DOHH2 (cell line): ENCODE data around the gene ACTL7A.

Source experiments
- CTCF ChIP-seq: fragments of 200-600 bp; sonication (generic); IDR thresholded peaks from one replicate; pipeline ENCODE4 v1.5.1; 2014; ENCODE audit warnings: antibody characterized with exemption, mild to moderate bottlenecking, low read depth, low read length; ENCODE audit not compliant: poor library complexity, severe bottlenecking
- EZH2phosphoT487 ChIP-seq: fragments of 200-600 bp; sonication (generic); IDR thresholded peaks from 2 replicates; pipeline ENCODE4 v1.6.1; 2017; ENCODE audit warnings: borderline replicate concordance, mild to moderate bottlenecking, antibody characterized with exemption, low read length, moderate library complexity, mixed read lengths

DNA sequence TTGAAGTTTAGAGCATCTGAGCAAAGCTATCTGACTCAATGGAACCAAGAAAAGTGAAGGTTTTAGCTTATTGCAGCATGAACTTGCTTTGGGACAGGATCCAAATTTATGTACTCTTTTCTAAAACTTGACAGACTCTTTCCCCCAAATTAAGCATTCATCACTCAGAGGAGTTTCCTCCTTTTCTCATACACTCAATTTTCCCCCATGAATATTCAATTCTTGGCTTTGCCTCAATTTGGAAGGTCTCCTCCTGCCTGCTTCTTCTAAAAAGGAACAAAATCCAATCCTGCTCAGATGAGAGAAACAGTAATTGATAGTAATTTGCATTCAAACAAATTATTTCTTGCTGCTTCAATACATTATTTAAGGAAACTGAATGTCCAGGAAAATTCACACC, 5.0 kb downstream of the ACTL7A start:
- TF ChIP-seq CTCF (no peak), EZH2phosphoT487 (no peak)
